Heart left ventricle (tissue), 13 donors: ENCODE results near the gene ZFYVE21.

Experiments used
- CTCF ChIP-seq, 12 donors: fragments of 200-600 bp; sonication (generic) in 4 of 12; IDR thresholded peaks; one replicate each; pipeline versions ENCODE4 v1.5.0 to v1.8.0; 2018 to 2022; ENCODE audit warnings: antibody characterized with exemption in 12 of 12, mild to moderate bottlenecking in 5 of 12
- POLR2A ChIP-seq, 2 donors: fragments of 450-650 bp; IDR thresholded peaks; one replicate each; pipeline ENCODE4 v1.6.1; 2017; ENCODE audit warnings: antibody characterized with exemption in 2 of 2, mild to moderate bottlenecking in 2 of 2, moderate library complexity in 2 of 2
- donor health status: ischemic (EF 13 %, LVEDD 7.1; RV severe dilation, severe dysfunction).
- donor health status: DM: no; HTN: yes; CAD: no.
- donor health status: DM: no; HTN: no; CAD: no.
- donor health status: ischemic (EF 25% LVEDD 6.9; RV normal size, moderate dysfunction).
- donor health status: ischemic (EF 25% LVEDD 5.7; RV mildly dilated, moderate dysfunction).
- donor health status: ischemic (EF 35%, LVEDD 5.7; RV mildly dilated, moderate dysfunction).
- donor health status: nonischemic (EF 11% LVEDD 7.7; RV severe dilation, severe dysfunction).
- donor health status: DM: yes; HTN: yes; CAD: no.
- donor health status: PGD.
- donor health status: ischemic (EF 29% LVEDD 5.4; RV normal size, mild dysfunction).
- donor health status: nonischemic (EF 23%, LVEDD 6.1; RV moderate dilation, normal function).

- TF ChIP-seq CTCF (IDR thresholded peaks at IDR 0.05) = no peak
- no peak for TF ChIP-seq POLR2A (IDR thresholded peaks at IDR 0.05)
Observed at GRCh38 chr14:103727313-103727980, 11.8 kb downstream of the ZFYVE21 start.
